HG03442 (cell line): Measurements from ENCODE around the gene SHOC2.

ENCODE experiments used
- ATAC-seq: cut with Tn5 transposase; IDR thresholded peaks from one replicate; pipeline ENCODE4 v1.9.1; 2021; ENCODE audit warnings: mild to moderate bottlenecking, moderate library complexity; ENCODE audit not compliant: unreplicated experiment

The SHOC2 gene

GRCh38 chr10:110944792-110945396 is 25.5 kb downstream of the SHOC2 start:
- ATAC-seq: no peak

GRCh38 chr10:110946496-110946895 is 27.1 kb downstream of the SHOC2 start:
- no peak for ATAC-seq

DNA sequence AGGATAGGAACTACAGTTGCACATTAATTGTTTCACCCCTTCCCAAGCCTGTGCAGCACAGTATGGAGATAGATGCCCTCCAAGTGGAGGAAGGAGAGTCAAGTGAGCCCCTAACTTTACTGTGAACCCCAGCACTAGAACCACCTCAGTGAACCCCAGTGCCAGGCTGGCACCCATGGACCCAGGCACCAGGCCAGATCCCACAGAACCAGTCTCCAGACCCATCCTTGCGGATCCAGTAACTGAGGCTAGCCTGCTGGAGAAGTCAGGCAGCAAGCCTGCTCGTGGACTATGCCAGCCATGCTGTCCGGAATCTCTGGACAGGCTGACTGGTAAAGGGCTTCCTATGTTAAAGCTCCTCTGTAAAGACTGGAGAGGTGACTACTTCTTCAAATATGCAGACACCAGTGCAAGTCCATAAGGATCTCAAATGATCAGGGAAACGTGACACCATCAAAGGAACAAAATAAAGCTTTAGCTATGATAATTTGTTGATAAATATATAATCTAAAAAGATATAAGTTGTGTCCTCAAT is 27.7 kb downstream of the SHOC2 start:
- no peak for ATAC-seq

DNA sequence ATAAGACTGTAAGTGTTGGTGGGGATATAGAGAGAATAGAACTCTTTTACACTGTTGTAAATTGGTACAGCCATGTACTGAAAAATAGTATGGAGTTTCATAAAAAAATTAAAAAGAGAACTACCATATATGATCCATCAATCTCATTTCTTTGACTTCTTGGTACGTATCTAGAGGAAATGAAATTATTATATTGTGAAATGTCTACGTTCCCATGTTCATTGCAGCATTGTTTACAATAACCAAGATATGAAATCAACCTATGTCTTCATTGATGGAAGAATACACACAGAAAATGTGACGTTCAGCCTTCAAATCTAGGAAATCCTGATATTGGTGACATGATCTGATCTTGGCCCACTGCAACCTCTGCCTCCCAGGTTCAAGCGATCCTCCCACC is 32.0 kb downstream of the SHOC2 start:
- no peak for ATAC-seq

GRCh38 chr10:110957606-110958005 is 38.2 kb downstream of the SHOC2 start:
- ATAC-seq: no peak

DNA sequence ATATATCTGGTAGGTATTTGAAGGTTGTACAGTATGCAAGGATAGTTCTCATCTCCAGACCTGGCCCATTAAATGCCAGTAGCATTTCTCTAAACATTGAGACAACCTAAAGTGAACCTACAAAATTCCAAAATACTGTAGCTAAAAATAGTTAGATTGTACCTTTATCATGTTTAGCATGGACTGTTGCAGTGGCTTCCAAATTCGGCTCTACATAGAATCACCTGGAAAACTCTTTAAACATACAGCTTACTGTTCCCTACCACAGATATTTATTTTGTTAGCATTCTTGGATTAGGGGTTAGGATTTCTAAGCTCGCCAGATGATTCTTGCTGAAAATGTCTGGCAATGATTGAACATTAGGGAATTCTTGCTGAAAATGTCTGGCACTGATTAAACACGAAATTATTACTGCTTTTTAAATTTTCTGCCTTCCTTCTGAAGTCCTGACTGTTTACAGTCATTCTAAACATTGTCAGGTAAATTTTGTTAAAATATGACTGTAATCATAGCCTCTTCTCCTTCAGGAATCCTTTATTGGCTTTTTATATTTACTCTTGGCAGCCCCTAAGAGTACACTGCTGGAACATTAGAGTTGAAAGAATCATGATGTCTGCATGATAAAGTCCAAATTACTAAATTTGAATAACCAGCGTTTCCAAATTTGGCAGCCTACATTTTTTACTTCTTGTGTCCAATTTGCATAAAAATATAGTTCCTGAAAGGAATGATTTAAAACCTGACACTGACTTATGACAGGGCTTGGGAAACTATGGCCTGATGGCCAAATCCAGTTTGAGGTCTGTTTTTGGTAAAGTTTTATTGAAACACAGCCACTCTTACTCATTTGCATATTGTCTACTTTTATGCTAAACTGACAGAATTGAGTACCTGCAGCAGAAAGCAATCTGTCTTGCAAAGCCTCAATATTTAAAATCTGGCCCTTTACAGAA is 40.3 kb downstream of the SHOC2 start:
- ATAC-seq: no peak

DNA sequence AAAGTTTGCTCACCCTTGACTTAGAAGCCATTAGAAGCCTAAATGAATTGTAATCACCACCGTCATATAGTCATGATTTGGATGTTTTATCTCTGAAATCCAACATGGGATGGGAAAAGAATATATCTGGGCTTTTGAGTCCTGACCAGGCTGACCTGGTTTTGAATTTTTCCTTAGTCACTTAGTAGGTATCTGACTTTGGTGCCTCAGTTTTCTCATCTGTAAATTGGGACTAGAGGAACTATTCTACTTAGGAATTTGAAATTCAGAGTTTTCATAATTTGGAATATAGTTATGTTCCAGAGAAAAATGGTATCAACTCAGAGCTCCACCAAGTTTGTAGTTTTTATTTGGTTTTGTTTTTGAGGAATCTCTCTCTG is 40.9 kb downstream of the SHOC2 start:
- no peak for ATAC-seq

DNA sequence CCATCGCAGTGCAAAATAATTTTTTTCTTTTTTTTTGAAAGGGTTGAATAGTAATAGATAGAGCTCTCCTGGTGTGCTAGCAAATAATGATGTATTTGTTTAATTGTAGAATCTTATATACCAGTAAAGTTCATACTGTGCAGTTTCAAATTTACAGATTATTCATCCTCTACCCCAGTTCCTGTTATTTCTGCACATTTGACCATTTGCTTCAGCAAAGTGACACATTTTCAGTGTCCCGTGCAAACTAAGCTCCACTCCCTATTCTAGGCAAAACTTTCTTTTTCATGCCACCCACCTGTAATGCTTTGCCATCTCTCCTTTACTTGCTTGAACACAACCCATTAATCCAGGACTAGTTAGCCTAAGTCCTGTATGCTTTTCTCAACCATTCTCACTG is 43.0 kb downstream of the SHOC2 start:
- ATAC-seq: no peak

DNA sequence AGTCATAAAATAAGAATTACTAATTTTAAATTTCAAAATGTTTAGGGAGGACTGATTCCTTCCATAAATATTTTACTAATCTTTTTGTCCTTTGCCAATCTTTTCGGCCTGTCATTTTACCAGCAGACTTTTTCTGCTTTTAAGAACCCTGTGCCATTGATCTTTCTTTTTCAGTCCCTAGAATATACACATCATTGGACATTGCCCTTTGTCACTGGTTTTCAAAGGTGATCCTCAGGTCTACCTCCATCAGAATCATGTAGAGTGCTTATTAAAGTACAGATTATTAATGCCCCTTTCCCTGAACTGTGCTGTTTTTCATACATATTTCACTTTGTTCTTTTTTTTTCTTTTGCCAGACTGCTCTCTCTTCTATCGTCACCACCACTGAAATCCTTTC is 43.8 kb downstream of the SHOC2 start:
- no peak for ATAC-seq

DNA sequence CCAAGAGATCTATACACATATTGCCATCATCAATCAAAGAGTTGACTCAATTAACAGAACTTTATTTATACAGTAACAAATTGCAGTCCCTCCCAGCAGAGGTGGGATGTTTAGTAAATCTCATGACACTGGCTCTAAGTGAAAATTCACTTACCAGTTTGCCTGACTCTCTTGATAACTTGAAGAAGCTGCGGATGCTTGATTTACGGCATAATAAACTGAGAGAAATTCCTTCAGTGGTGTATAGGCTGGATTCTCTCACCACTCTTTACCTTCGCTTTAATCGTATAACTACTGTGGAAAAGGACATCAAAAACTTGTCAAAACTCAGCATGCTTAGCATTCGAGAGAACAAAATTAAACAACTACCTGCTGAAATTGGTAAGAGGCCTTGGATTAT is 45.3 kb downstream of the SHOC2 start:
- no peak for ATAC-seq

- no peak for ATAC-seq
Measured at GRCh38 chr10:110965216-110965615, 45.8 kb downstream of the SHOC2 start.

DNA sequence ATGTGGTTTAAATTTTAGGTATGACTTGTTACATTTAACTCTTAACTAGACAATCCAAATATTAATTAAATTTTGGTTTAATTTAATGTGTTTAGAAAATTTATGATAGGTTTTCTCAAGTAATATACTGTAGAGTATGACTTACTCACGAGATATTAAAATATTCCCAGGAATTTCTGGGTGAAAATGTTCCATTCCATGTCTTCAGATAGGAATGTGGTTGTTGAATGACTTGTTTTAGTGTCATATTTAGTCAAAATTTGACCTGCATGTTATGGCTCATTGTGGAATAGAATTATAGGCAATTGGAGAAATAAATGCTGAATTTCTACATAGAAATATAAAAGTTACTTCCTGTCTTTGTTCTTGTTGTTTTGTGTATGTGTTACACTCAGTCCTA is 46.7 kb downstream of the SHOC2 start:
- ATAC-seq: no peak

- ATAC-seq: no peak
Measured at GRCh38 chr10:110967009-110967630, 47.7 kb downstream of the SHOC2 start.

DNA sequence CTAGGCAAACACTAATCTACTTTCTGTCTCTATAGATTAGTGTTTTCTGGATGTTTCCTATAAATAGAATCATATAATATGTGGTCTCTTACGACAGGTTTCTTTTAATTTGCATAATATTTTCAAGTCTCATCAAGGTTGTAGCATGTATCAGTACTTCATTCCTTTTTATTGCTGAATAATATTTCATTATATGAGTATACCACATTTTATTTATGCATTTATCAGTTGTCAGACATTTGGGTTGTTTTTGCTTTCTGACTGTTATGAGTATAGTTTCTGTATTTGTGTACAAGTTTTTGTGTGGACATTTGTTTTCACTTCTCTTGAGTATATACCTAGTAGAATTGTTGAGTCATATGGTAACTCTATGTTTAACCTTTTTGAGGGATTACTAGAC is 48.2 kb downstream of the SHOC2 start:
- ATAC-seq: no peak

- no peak for ATAC-seq
Measured at GRCh38 chr10:110969183-110969582, 49.8 kb downstream of the SHOC2 start.

- ATAC-seq: no peak
Measured at GRCh38 chr10:110971638-110972037, 52.2 kb downstream of the SHOC2 start.

- ATAC-seq: no peak
Measured at GRCh38 chr10:110972231-110973134, 53.1 kb downstream of the SHOC2 start.

GRCh38 chr10:110973400-110973799 is 54.0 kb downstream of the SHOC2 start:
- no peak for ATAC-seq

DNA sequence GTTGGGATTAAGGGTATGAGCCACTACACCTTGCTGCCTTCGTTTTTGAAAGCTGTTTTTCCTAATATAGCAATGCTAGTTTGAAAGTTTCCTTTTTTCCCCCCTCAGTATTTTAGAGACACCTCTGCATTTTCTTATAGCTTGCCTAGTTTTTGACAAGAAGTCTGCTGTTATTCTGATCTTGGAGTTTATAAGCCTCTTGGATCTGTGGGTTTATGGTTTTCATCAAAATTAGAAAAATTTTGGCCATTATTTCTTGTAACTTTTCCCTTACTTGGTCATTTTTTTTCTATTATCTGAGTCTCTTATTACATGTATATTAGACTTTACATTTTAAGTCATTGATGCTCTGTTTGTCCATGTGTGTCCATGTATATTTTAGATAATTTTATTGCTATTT is 57.2 kb downstream of the SHOC2 start:
- ATAC-seq: no peak

- ATAC-seq: no peak
Measured at GRCh38 chr10:110977662-110978061, 58.3 kb downstream of the SHOC2 start.

- ATAC-seq: no peak
Measured at GRCh38 chr10:110978204-110978603, 58.8 kb downstream of the SHOC2 start.
